HUES48 (cell line): ENCODE measurements around the gene TMEM255B.

Experiments
- H3K27ac ChIP-seq: one replicate; pipeline ENCODE4 v1.7.0; 2013; ENCODE audit warnings: low read depth, low read length, inconsistent platforms
- H3K27me3 ChIP-seq: 2 replicates; pipeline ENCODE4 v1.6.1; 2013; ENCODE audit warnings: mild to moderate bottlenecking, low read length; ENCODE audit not compliant: control insufficient read depth, insufficient read depth
- H3K36me3 ChIP-seq: 2 replicates; pipeline ENCODE4 v1.6.1; 2013; ENCODE audit warnings: low read length; ENCODE audit not compliant: control insufficient read depth, insufficient read depth
- H3K4me1 ChIP-seq: 2 replicates; pipeline ENCODE4 v1.6.1; 2013; ENCODE audit warnings: mild to moderate bottlenecking, low read length; ENCODE audit not compliant: control insufficient read depth, insufficient read depth
- H3K4me3 ChIP-seq: 2 replicates; pipeline ENCODE4 v1.5.1; 2013; ENCODE audit warnings: mild to moderate bottlenecking, low read depth, low read length
- H3K9ac ChIP-seq: 2 replicates; pipeline ENCODE4 v1.6.1; 2013; ENCODE audit warnings: mild to moderate bottlenecking, low read depth, low read length, moderate library complexity
- H3K9me3 ChIP-seq: 2 replicates; pipeline ENCODE4 v1.6.1; 2013; ENCODE audit warnings: low read length; ENCODE audit not compliant: control insufficient read depth, insufficient read depth

The TMEM255B gene

DNA sequence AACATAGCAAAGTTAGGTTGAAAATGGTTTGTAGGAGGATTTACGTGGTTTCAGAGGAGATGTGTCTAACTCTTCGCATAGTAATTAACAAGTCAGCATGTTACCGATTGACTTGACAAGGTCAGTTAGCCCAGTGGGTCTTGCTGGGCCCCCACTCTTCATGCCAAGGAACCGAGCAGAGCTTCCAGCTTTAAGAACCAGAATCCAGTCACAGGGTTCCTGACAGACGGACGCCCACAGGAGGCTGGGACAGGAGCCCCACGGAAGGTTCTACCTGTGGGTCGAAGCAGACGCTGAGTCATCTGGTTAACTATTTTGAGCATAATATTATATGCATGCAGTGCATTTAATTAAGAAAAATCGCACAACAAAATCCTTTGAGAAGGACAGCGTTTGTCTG is 3.5 kb downstream of the TMEM255B start:
- H3K4me3 ChIP-seq: no peak overlapping the region

DNA sequence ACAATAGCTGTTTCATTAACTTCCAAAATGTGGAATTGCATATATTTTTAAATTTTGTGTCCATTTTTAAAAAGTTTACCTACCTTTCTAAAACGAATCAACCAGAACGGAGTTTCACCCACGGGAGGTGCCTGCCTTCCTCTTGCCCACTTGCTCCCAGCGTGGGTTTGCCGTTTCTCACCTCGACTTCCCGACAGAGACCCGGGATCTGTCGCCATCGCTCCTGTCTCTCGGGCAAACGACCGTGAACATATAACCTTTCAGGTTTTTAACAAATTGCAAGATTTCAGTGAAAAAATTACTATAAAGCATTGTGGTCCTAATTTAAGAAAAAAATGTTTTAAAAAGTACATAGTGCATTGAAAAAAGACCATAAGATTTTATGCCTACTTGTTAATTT is 4.2 kb downstream of the TMEM255B start:
- Histone ChIP-seq H3K27ac (no peak overlapping the region), H3K27me3 (peaks cover 31% of the 10 kb centered on the region), H3K4me1 (peaks cover 13% of the 10 kb centered on the region; the same call in 1 of the 2 replicates), H3K9me3 (no peaks in the 10 kb centered on the region), H3K4me3 (no peak overlapping the region), H3K36me3 (no peaks in the 10 kb centered on the region), H3K9ac (no peak overlapping the region)

More for the DNA sequence above, 3.5 kb downstream of the TMEM255B start:
- Histone ChIP-seq H3K27ac (no peak overlapping the region), H3K27me3 (peaks cover 38% of the 10 kb centered on the region), H3K36me3 (no peaks in the 10 kb centered on the region), H3K4me1 (peaks cover 13% of the 10 kb centered on the region; the same call in 1 of the 2 replicates), H3K9ac (no peak overlapping the region), H3K9me3 (no peaks in the 10 kb centered on the region)

DNA sequence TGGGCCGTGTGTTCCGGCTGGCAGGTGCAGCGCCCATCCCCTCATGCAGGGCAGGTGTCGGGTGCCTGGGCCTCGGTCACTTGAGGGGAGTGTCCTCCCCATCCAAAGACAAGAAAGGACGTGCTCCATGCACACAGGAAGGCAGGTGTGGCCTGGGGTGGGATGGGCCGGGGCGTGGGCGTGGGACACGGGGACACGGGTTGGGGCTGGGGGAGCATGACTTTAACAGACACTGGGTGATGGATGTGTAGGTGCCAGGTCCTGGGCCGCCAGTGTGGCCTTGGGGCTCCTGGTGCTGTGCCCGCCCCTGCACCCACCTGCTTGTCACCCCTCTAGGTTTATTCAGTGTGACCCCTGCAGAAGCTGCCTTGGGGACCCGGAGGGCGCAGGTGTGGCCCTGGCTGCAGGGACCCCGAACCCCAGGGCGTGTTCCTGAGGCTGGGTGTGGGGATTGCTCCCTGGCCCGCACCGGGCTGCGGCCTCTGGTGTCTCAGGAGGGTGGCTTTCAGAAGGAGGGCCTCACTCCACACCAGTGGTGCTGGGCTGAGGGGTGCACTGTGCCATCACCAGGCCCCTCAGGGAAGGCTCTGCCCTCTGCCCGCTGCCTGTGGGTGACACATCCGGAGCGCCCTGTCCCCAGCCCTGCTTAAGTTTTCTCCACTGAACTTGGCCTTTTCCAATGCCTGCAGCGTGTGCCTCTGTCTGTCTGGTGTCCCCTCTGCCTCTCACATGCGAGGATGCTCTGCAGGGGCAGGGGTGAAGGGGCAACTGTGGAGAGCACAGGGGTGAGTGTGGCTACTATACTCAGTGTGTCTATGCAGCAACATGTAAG is 5.2 kb downstream of the TMEM255B start:
- Histone ChIP-seq H3K9ac (no peak overlapping the region), H3K27ac (no peak overlapping the region), H3K36me3 (no peaks in the 10 kb centered on the region), H3K4me3 (no peak overlapping the region), H3K4me1 (peaks cover 9% of the 10 kb centered on the region; the same call in 1 of the 2 replicates), H3K27me3 (peaks cover 27% of the 10 kb centered on the region), H3K9me3 (no peaks in the 10 kb centered on the region)

DNA sequence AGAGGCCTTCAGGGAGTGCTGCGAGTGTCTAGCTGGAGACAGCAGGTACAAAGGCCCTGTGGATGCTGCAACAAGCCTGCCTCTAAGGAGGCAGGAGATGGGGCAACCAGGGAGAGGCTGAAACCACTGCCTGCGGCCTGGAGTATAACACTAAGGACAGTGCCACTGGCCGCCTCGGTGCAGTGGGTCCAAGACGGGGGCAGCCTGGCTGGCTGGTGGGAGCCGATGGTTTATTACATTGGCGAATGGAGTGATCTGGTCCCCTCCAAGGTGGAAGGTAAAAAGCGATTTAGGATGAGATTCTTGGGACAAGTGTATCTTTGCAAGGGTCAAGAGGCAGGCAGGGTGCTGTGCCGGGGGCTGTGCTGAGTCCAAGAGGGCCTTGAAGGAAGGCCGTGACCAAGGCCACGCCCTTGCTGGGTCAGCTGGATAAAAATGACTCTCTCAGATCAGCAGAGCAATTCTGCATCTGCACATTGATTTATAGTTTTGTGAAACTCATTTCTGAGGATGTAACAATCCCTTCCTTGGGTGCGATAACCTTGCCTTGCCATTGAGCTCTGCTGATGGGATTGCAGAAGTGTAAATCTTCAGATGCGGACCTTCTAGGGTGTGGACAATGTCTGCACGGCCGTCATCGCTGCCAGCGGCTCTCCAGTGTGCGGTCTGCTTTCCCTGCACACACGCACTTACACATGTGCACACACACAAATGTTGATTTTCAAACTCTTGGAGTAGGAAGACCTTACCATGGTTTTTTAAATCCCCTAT is 6.0 kb downstream of the TMEM255B start:
- no peak overlapping the region for H3K27ac ChIP-seq

DNA sequence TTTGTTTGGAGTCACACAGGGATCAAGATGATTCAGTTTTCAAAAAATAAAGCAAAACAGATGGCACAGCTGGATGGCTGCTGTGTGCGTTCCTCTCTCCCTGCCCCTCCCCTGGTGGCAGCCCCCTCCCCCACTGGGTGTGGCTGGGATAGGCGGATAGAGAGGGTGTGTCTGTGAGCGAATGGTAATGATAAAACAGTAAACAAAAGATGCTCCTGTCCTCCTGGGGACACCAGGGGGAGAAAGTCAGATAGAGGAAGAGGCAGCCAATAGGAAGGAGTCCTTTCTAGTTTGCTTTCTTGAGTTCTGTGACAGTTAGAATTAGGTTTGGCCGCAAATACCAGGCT is 6.5 kb downstream of the TMEM255B start:
- H3K27me3 ChIP-seq: peaks cover 13% of the 10 kb centered on the region
- H3K9ac ChIP-seq: no peak overlapping the region
- H3K27ac ChIP-seq: no peak overlapping the region
- peaks cover 6% of the 10 kb centered on the region; the same call in 1 of the 2 replicates for H3K4me1 ChIP-seq
- no peaks in the 10 kb centered on the region for H3K9me3 ChIP-seq
- no peak overlapping the region for H3K4me3 ChIP-seq
- H3K36me3 ChIP-seq: no peaks in the 10 kb centered on the region

More for the DNA sequence above, 6.0 kb downstream of the TMEM255B start:
- H3K27me3 ChIP-seq: peaks cover 19% of the 10 kb centered on the region
- H3K9ac ChIP-seq: no peak overlapping the region
- H3K4me1 ChIP-seq: peaks cover 8% of the 10 kb centered on the region; the same call in 1 of the 2 replicates
- no peaks in the 10 kb centered on the region for H3K9me3 ChIP-seq
- no peaks in the 10 kb centered on the region for H3K36me3 ChIP-seq
- no peak overlapping the region for H3K4me3 ChIP-seq

DNA sequence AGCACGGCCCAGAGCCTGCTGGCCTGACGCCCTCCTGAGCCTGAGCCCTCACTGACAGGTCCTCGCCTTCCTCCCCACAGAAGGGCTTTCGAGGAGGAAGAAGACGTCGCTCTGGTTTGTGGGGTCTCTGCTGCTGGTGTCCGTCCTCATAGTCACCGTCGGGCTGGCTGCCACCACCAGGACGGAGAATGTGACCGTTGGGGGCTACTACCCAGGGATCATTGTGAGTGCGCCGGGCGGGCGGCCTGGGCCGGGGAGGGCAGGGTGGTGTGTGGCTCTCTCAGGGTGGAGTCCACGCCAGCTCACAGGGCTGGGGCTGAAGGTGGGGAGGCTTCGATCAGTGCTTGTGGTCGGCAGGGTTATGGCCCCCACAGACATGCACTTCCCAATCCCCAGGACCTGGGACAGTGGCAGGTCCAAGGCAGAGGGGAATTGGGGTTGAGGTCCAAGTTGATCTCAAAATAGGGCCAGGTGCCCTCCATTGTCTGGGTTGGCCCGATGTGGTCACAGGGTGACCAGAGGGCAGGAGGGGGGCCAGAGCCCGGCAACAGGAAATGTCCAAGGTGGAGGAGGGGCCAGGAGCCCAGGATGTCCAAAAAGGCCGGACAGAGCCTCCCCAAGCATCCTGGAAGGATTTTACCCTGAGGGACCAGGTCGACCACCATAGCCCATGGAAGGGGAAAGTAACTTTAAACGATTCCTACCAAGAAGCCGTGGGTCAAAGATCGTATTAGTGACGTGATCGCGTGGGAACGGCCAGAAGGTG is 7.2 kb downstream of the TMEM255B start:
- no peaks in the 10 kb centered on the region for H3K9me3 ChIP-seq
- peaks cover 6% of the 10 kb centered on the region; the same call in 1 of the 2 replicates for H3K4me1 ChIP-seq
- no peak overlapping the region for H3K4me3 ChIP-seq
- peaks cover 6% of the 10 kb centered on the region for H3K27me3 ChIP-seq
- no peak overlapping the region for H3K27ac ChIP-seq
- H3K9ac ChIP-seq: no peak overlapping the region
- H3K36me3 ChIP-seq: no peaks in the 10 kb centered on the region

DNA sequence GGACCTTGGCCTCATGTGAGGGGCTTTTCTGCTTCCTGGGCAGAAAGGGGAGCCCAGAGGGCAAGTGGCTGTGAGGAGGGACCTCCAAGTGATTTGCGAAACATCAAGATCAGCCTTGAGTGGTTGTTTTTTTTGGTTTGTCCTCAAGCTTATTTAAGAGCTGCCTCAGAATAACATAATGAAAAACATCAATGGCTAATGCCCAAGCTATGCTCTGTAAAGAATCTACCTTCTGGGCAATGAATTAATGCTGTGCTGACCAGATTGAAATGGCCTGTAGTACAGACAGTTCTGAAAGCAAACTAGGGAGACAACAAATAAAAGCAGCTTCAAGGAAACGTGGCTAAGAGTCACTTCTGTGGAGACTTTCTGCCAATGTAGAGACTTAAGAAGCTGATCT is 8.3 kb downstream of the TMEM255B start:
- Histone ChIP-seq H3K4me1 (peaks cover 6% of the 10 kb centered on the region; the same call in 1 of the 2 replicates), H3K4me3 (no peak overlapping the region), H3K27me3 (no peaks in the 10 kb centered on the region), H3K36me3 (no peaks in the 10 kb centered on the region), H3K9me3 (no peaks in the 10 kb centered on the region), H3K9ac (no peak overlapping the region), H3K27ac (no peak overlapping the region)

DNA sequence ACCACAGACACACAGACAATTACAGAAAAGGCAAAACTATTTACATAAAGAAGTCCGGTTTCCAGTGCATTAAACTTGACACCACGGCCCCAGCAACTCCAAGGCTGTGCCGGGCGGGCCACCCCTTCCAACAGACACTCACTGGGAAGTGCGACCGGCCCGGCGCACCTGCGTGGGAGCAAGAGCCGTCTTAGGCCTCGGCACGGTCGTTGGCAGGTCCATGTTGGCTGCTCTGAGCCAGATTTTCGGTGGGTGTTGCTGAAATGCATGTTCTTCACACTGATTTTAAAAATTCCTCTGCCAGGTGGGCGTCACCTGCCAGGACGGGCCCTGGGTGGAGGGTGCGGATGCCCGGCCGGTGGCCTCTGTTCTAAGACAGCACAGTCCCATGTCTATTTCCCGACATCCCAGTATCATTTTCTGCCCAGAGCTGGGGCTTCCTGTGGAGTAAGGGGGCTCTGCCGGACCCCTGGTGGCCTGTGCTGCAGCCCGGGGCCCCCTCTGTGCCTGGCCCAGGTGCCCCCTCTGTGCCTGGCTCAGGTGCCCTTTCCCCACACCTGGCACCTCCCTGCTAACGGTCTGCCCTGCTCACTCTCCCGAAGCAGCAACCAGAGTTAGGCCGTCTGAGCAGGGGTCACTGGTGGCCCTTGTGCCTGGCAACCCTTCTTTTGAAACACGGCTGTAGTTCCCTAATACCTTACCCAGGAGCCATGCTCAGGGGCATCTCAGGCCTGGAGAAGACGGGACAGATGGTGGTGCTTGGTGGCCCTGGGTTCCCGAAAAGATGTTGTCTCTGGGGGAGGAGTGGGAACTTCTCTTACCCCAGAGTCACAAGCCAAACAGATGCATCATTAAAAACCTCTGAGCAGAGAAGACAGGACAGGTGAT is 9.2 kb downstream of the TMEM255B start:
- no peak overlapping the region for H3K4me3 ChIP-seq
- H3K9me3 ChIP-seq: no peaks in the 10 kb centered on the region
- H3K4me1 ChIP-seq: peaks cover 6% of the 10 kb centered on the region; the same call in 1 of the 2 replicates
- no peak overlapping the region for H3K27ac ChIP-seq
- no peaks in the 10 kb centered on the region for H3K27me3 ChIP-seq
- H3K36me3 ChIP-seq: no peaks in the 10 kb centered on the region
- H3K9ac ChIP-seq: no peak overlapping the region

DNA sequence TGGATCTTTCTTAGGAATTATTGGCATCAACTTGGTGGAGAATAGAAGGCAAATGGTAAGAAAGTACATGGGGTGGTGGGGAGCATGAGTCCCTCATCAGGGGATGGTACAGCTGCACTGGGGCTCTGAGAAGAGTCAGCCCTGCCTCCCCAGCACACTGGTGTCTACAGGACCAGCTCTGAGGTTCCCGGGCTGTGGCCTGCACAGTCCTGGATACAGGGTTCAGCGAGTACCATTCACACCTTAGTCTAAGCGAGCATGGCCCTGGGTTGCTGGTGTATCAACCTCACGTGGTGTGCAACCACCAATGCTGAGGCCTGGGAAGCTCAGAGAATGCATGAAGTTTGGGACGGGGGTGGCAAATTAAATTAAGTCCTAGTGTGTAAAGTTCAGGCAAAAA is 10.1 kb downstream of the TMEM255B start:
- Histone ChIP-seq H3K36me3 (no peaks in the 10 kb centered on the region), H3K4me3 (no peak overlapping the region), H3K9me3 (no peaks in the 10 kb centered on the region), H3K27me3 (no peaks in the 10 kb centered on the region), H3K4me1 (peaks cover 6% of the 10 kb centered on the region; the same call in 1 of the 2 replicates), H3K27ac (no peak overlapping the region), H3K9ac (no peak overlapping the region)

DNA sequence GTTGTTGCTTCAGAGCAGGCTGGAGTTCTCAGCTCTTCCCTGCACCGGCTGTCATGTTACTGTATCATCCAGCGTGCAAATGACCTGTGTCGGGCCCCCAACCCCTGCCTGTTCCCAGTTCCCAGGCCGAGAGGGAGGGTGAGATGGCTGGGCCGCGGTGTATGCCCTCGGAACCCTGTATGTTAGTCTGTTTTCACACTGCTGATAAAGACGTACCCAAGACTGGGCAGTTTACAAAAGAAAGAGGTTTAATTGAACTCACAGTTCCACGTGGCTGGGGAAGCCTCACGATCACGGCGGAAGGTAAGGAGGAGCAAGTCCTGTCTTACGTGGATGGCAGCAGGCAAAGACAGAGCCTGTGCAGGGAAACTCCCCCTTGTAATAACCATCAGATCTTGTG is 10.9 kb downstream of the TMEM255B start:
- H3K4me3 ChIP-seq: no peak overlapping the region
- H3K9me3 ChIP-seq: no peaks in the 10 kb centered on the region

More for the DNA sequence above, 10.9 kb downstream of the TMEM255B start:
- H3K36me3 ChIP-seq: no peaks in the 10 kb centered on the region
- H3K27me3 ChIP-seq: no peaks in the 10 kb centered on the region
- no peak overlapping the region for H3K9ac ChIP-seq
- H3K27ac ChIP-seq: no peak overlapping the region
- H3K4me1 ChIP-seq: peaks cover 6% of the 10 kb centered on the region; the same call in 1 of the 2 replicates
